Right atrium auricular region (tissue), 2 donors: ENCODE data around the gene HSPA1B. TPM values are rescaled to one million over a fixed set of nuclear protein-coding genes. Genes with fewer than 3 reads are reported as not detected.

Source experiments
- DNase-seq: peaks from one replicate; pipeline ENCODE4 v3.0.0-alpha.2; 2019; ENCODE audit warnings: low spot score
- H3K27ac ChIP-seq, 2 donors: fragments of 200-600 bp; sonication (generic); 1 replicate in 1 of 2; 2 replicates in 1 of 2; pipeline ENCODE4 v1.5.1; 2016 to 2019
- H3K27me3 ChIP-seq, 2 donors: fragments of 200-600 bp; sonication (generic); one replicate each; pipeline versions ENCODE4 v1.5.1 to v1.6.0; 2017 to 2019
- H3K36me3 ChIP-seq: fragments of 200-600 bp; sonication (generic); one replicate; pipeline ENCODE4 v1.5.1; 2016
- H3K4me1 ChIP-seq, 2 donors: fragments of 200-600 bp; sonication (generic); one replicate each; pipeline versions ENCODE4 v1.5.1 to v1.6.0; 2017 to 2019
- H3K4me3 ChIP-seq, 2 donors: fragments of 200-600 bp; sonication (generic); 1 replicate in 1 of 2; 2 replicates in 1 of 2; pipeline ENCODE4 v1.5.1; 2017 to 2019; ENCODE audit warnings: mild to moderate bottlenecking in 1 of 2, moderate library complexity in 1 of 2
- H3K9me3 ChIP-seq, 2 donors: fragments of 200-600 bp; sonication (generic); one replicate each; pipeline ENCODE4 v1.5.1; 2019
- total RNA-seq, 2 donors: library from RNA; depleted of rRNA; stranded (reverse); fragments of >200 nt; gene quantifications; one replicate each; pipeline ENCODE4 v1.1.0, GENCODE V29; 2016
- TF ChIP-seq, protein P1 (sequence below), 2 donors: fragments of 200-600 bp; sonication (generic); IDR thresholded peaks; one replicate each; pipeline ENCODE4 v1.5.1; 2019; ENCODE audit warnings: antibody characterized with exemption in 2 of 2

HSPA1B gene
- total RNA-seq, 2 donors from 2014 or later, result 131 to 232 TPM

DNA sequence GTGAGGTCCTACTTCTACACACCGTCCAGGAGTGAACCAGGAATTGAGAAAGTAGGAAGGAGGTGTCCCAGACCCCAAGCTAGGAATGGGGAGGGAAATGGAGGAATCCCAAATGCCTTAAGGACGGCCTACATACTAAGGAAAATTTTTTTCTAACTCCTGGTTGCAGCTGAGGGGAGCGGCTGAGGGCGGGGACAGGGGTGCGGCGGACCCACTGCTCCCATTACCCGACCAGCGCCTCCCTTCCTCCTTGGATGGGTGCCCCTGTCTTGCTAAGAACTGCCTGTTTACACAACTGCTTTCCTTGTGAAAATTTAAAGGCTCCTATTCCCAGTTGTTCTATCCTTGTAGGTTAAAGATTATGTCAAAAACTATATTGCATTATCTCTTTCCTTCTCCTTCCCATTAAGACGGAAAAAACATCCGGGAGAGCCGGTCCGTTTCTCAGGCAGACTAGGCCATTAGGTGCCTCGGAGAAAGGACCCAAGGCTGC lies 699 bp upstream of the HSPA1B start:
- no peaks in the 10 kb centered on the region for H3K27me3 ChIP-seq
- peaks cover 0 to 37% of the 10 kb centered on the region in 2 donors for H3K4me1 ChIP-seq

DNA sequence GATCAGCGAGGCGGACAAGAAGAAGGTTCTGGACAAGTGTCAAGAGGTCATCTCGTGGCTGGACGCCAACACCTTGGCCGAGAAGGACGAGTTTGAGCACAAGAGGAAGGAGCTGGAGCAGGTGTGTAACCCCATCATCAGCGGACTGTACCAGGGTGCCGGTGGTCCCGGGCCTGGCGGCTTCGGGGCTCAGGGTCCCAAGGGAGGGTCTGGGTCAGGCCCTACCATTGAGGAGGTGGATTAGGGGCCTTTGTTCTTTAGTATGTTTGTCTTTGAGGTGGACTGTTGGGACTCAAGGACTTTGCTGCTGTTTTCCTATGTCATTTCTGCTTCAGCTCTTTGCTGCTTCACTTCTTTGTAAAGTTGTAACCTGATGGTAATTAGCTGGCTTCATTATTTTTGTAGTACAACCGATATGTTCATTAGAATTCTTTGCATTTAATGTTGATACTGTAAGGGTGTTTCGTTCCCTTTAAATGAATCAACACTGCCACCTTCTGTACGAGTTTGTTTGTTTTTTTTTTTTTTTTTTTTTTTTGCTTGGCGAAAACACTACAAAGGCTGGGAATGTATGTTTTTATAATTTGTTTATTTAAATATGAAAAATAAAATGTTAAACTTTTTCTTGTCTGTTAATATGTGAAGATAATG lies 2.2 kb downstream of the HSPA1B start:
- peaks cover 0 to 29% of the 10 kb centered on the region in 2 donors for H3K4me1 ChIP-seq
- no peak for DNase-seq
- no peaks in the 10 kb centered on the region for H3K9me3 ChIP-seq
- H3K36me3 ChIP-seq, result no peaks in the 10 kb centered on the region
- H3K4me3 ChIP-seq, result peak overlapping the region; percentile 59 to 71
- no peaks in the 10 kb centered on the region for H3K27me3 ChIP-seq
- TF ChIP-seq, protein P1, sequence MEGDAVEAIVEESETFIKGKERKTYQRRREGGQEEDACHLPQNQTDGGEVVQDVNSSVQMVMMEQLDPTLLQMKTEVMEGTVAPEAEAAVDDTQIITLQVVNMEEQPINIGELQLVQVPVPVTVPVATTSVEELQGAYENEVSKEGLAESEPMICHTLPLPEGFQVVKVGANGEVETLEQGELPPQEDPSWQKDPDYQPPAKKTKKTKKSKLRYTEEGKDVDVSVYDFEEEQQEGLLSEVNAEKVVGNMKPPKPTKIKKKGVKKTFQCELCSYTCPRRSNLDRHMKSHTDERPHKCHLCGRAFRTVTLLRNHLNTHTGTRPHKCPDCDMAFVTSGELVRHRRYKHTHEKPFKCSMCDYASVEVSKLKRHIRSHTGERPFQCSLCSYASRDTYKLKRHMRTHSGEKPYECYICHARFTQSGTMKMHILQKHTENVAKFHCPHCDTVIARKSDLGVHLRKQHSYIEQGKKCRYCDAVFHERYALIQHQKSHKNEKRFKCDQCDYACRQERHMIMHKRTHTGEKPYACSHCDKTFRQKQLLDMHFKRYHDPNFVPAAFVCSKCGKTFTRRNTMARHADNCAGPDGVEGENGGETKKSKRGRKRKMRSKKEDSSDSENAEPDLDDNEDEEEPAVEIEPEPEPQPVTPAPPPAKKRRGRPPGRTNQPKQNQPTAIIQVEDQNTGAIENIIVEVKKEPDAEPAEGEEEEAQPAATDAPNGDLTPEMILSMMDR (IDR thresholded peaks at IDR 0.05), result peak; percentile 14 to 57
- peak overlapping the region; percentile 78 to 84 for H3K27ac ChIP-seq

More for the DNA sequence above, 699 bp upstream of the HSPA1B start:
- Histone ChIP-seq H3K36me3 (no peaks in the 10 kb centered on the region), H3K4me3 (peak overlapping the region; percentile 25 to 60), H3K27ac (peak overlapping the region; percentile 95 to 97), H3K9me3 (no peaks in the 10 kb centered on the region)
- TF ChIP-seq, protein P1 (IDR thresholded peaks at IDR 0.05), result no peak
- DNase-seq, result peak; percentile 94

DNA sequence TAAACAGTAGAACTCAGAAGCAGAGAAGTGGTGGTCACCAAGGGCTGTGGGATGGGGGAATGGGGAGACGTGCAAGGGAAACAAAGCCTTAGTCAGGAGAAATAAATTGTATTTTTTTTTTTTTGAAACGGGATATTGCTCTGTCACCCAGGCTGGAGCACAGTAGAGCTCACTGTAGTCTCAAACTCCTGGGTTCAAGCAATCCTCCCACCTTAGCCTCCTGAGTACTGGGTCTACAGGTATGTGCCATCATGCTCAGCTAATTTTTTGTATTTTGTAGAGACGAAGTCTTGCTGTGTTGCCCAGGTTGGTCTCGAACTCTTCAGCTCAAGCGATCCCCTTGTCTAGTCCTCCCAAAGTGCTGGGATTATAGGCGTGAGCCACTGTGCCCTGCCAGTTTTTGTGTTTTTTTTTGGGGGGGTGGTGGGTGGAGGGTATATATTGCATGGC lies 3.4 kb downstream of the HSPA1B start:
- Histone ChIP-seq H3K27ac (peak overlapping the region; percentile 78 to 84), H3K4me1 (peaks cover 0 to 37% of the 10 kb centered on the region in 2 donors)
- TF ChIP-seq, protein P1 (IDR thresholded peaks at IDR 0.05), result no peak

DNA sequence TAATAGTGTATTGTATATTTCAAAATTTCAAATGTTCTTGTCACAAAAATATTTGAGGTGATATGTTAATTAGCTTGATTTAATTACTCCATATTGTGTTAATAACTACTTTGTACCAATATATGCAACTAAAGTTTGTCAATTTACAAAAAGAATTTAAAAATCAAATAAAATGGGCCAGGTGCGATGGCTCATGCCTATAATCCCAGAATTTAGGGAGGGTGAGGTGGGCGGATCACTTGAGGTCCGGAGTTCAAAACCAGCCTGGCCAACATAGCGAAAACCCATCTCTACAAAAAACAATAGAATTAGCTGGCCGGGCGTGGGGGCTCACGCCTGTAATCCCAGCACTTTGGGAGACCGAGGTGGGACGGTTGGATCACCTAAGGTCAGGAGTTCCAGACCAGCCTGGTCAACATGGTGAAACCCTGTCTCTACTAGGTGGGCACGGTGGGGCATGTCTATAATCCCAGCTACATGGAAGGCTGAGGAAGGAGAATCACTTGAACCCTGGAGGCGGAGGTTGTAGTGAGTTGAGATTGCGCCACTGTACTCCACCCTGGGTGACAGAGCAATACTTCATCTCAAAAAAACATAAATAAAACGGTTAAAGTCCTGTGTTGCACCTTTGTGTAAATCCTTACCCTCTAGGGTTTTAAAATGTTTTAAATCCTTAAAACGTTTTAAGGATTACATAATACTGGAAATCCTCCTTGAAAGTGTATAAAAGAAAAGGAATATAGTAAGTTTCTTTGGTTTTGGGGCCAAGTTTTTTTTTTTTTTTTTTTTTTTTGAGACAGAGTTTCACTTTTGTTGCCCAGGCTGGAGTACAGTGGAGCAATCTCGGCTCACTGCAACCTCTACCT lies 4.0 kb downstream of the HSPA1B start:
- Histone ChIP-seq H3K27ac (peak overlapping the region; percentile 78 to 84), H3K27me3 (no peaks in the 10 kb centered on the region), H3K4me3 (peak overlapping the region in 1 of 2 donors; percentile 59), H3K9me3 (no peaks in the 10 kb centered on the region), H3K36me3 (peaks cover 2% of the 10 kb centered on the region), H3K4me1 (peaks cover 0 to 37% of the 10 kb centered on the region in 2 donors)
- TF ChIP-seq, protein P1 (IDR thresholded peaks at IDR 0.05), result no peak
- no peak for DNase-seq

More for the DNA sequence above, 3.4 kb downstream of the HSPA1B start:
- DNase-seq, result no peak
- Histone ChIP-seq H3K4me3 (peak overlapping the region; percentile 59 to 71), H3K36me3 (no peaks in the 10 kb centered on the region), H3K27me3 (no peaks in the 10 kb centered on the region), H3K9me3 (no peaks in the 10 kb centered on the region)

DNA sequence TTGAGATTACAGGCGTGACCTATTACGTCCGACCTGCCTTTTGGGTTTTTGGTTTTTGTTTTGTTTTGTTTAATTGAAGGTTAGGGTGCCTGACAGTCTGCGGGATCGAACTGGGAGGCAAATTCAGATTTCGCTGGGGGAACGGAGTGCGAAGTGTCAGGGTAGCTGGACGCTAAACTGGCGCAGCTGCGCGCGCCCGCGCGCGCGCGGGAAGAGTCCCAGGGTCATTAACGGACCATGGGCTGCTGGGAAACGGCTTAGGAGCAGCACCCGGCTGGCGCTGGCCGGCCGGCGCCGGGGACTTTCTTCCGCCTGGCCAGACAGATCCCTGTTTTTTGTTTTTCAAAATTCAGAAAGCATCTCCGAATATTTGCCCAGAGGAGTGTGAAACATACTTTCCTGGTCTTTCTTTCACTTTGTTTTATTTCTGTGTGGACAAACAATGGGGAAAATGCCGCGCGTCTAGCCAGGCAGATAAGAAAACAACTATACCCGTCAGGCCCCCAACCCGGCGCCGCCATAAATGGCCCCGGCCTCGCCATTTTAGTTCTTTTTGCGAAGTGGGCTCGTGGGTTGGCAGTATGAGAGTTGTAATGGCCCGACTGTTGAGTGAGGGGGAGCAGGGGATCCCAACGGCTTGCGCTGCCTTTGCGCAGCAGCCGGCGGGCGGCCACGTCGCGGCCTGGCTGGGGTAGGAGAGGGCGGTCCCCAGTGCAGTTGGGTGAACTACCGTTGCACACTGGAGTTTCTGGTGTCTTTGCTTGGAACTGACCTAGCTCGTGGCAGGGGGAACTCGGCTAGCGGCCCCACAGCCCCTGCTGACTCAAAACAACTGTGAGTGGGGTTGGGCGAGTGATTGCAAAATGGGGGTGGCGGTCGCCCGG lies 7.1 kb downstream of the HSPA1B start:
- Histone ChIP-seq H3K27me3 (no peaks in the 10 kb centered on the region), H3K4me3 (peak overlapping the region; percentile 93 to 99), H3K9me3 (no peaks in the 10 kb centered on the region), H3K36me3 (peaks cover 32% of the 10 kb centered on the region), H3K27ac (peak overlapping the region; percentile 98), H3K4me1 (peaks cover 0 to 58% of the 10 kb centered on the region in 2 donors)
- DNase-seq, result peak; percentile 82
- TF ChIP-seq, protein P1 (IDR thresholded peaks at IDR 0.05), result no peak
